ENCODE measurements around the gene ARNT2. TPM values are rescaled to one million over a fixed set of nuclear protein-coding genes. Genes with fewer than 3 reads are reported as not detected.

ARNT2 gene
- total and polyA plus RNA-seq, 10 of the 15 experiments (the other 5 are each of a cell fraction or from before 2014, with no cell fraction given) = 0.07 to 0.49 (median 0.09) TPM; not detected in 6

DNA sequence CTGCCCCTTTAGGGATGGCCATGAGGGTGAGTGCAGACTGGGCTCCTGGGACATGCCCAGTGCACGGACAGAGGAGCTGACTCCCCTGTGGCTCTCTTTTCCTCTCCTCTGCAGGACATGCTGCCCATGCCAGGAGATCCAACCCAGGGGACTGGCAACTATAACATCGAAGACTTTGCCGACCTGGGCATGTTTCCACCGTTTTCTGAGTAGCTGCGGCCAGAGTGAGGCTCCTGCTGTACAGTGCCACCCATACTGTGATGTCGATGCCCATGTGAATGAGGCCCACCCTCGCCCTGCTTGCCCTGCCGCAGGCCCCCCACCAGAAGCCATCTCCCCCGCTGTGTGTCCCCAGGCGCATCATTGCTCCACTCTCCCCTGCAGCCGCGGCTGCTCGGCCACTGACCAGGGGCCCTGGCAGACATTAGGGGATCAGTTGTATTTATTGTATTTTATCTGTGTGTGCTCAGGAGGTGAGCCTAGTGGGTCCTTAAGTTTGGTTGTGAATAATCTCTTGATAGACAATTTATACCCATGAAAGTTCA, 189.4 kb downstream of the ARNT2 start:
- no peak overlapping the region for H3K9ac ChIP-seq (ENCODE audit: control insufficient read depth, insufficient read depth, low read length)
- ChIA-PET RAD21 (ENCODE audit: unreplicated experiment) (no interaction called here), SMC1A (ENCODE audit: uncharacterized antibody, unreplicated experiment) (interaction anchor here (1.2 kb wide), 1 partner anchor 182 kb away, joined by 3 read pairs; no protein-coding TSS in a partner anchor), CTCF (no interaction called here), POLR2A (no interaction called here)
- H2AFZ ChIP-seq (ENCODE audit: control insufficient read depth, low read depth, low read length) = no peak overlapping the region
- H3K9me3 ChIP-seq (replicated peaks; ENCODE audit: control insufficient read depth, insufficient read depth, low read length) = no peaks in the 10 kb centered on the region
- no peak overlapping the region for H3K4me2 ChIP-seq (ENCODE audit: control insufficient read depth, insufficient read depth)
- no TSS peak for BruUV-seq (replicated peaks)
- no peak overlapping the region for H3K27ac ChIP-seq (ENCODE audit: control insufficient read depth, insufficient read depth)
- no peaks in the 10 kb centered on the region for H3K4me1 ChIP-seq (ENCODE audit: control insufficient read depth, insufficient read depth, low read length)
- no peak for ATAC-seq
- intact Hi-C loops (cut with micrococcal nuclease; ENCODE audit: unreplicated experiment) (no loop called here), in situ Hi-C loops (cut with MboI) (no loop called here)
- no peak overlapping the region for H3K4me3 ChIP-seq
- TF ChIP-seq HCFC1 (IDR thresholded peaks at IDR 0.05; ENCODE audit: low read length) (no peak), CHD1 (IDR thresholded peaks at IDR 0.05; ENCODE audit: low read depth, low read length) (no peak), KLF5 (IDR thresholded peaks at IDR 0.05; ENCODE audit: partially characterized antibody) (no peak), WRNIP1 (IDR thresholded peaks at IDR 0.05; ENCODE audit: borderline replicate concordance, low read depth, low read length) (no peak), RELB (IDR thresholded peaks at IDR 0.05; ENCODE audit: low read depth) (no peak), RB1 (IDR thresholded peaks at IDR 0.05; ENCODE audit: borderline replicate concordance) (no peak), ZNF217 (IDR thresholded peaks at IDR 0.05) (no peak), BCL11A (IDR thresholded peaks at IDR 0.05; ENCODE audit: low read depth, low read length) (no peak)
- TF ChIP-seq, protein P1, sequence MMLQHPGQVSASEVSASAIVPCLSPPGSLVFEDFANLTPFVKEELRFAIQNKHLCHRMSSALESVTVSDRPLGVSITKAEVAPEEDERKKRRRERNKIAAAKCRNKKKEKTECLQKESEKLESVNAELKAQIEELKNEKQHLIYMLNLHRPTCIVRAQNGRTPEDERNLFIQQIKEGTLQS (IDR thresholded peaks at IDR 0.05; ENCODE audit: borderline replicate concordance, extremely low read depth, low read depth, low read length) = no peak
- TF ChIP-seq, protein P2, sequence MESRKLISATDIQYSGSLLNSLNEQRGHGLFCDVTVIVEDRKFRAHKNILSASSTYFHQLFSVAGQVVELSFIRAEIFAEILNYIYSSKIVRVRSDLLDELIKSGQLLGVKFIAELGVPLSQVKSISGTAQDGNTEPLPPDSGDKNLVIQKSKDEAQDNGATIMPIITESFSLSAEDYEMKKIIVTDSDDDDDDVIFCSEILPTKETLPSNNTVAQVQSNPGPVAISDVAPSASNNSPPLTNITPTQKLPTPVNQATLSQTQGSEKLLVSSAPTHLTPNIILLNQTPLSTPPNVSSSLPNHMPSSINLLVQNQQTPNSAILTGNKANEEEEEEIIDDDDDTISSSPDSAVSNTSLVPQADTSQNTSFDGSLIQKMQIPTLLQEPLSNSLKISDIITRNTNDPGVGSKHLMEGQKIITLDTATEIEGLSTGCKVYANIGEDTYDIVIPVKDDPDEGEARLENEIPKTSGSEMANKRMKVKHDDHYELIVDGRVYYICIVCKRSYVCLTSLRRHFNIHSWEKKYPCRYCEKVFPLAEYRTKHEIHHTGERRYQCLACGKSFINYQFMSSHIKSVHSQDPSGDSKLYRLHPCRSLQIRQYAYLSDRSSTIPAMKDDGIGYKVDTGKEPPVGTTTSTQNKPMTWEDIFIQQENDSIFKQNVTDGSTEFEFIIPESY (IDR thresholded peaks at IDR 0.05) = no peak
- TF ChIP-seq, protein P3, sequence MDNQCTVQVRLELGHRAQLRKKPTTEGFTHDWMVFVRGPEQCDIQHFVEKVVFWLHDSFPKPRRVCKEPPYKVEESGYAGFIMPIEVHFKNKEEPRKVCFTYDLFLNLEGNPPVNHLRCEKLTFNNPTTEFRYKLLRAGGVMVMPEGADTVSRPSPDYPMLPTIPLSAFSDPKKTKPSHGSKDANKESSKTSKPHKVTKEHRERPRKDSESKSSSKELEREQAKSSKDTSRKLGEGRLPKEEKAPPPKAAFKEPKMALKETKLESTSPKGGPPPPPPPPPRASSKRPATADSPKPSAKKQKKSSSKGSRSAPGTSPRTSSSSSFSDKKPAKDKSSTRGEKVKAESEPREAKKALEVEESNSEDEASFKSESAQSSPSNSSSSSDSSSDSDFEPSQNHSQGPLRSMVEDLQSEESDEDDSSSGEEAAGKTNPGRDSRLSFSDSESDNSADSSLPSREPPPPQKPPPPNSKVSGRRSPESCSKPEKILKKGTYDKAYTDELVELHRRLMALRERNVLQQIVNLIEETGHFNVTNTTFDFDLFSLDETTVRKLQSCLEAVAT (IDR thresholded peaks at IDR 0.05) = no peak
- H4K20me1 ChIP-seq (ENCODE audit: control insufficient read depth, insufficient read depth) = no peaks in the 10 kb centered on the region
- no peak for DNase-seq (ENCODE audit: low read depth, low spot score)
- H3K79me2 ChIP-seq (ENCODE audit: control insufficient read depth, insufficient read depth, low read length) = no peaks in the 10 kb centered on the region
- peaks cover 0 to 1% of the 10 kb centered on the region in 2 experiments; a peak in 3 of 4 replicates for H3K27me3 ChIP-seq (replicated peaks in 1 of 2; ENCODE audit: control insufficient read depth in 2 of 2, insufficient read depth in 2 of 2, low read length in 1 of 2)
- FAIRE-seq = no peak
- 53% methylated on average over 13 of the region's 13 CpGs for WGBS (ENCODE audit: insufficient coverage, insufficient replicate concordance, low lambda C conversion rate, missing lambda C conversion rate)
- no peaks in the 10 kb centered on the region for H3K36me3 ChIP-seq (ENCODE audit: control insufficient read depth in 2 of 2, insufficient read depth in 2 of 2, low read length in 1 of 2)

All from GM12878 (cell line).